ENCODE data around the gene THSD4.

DNA sequence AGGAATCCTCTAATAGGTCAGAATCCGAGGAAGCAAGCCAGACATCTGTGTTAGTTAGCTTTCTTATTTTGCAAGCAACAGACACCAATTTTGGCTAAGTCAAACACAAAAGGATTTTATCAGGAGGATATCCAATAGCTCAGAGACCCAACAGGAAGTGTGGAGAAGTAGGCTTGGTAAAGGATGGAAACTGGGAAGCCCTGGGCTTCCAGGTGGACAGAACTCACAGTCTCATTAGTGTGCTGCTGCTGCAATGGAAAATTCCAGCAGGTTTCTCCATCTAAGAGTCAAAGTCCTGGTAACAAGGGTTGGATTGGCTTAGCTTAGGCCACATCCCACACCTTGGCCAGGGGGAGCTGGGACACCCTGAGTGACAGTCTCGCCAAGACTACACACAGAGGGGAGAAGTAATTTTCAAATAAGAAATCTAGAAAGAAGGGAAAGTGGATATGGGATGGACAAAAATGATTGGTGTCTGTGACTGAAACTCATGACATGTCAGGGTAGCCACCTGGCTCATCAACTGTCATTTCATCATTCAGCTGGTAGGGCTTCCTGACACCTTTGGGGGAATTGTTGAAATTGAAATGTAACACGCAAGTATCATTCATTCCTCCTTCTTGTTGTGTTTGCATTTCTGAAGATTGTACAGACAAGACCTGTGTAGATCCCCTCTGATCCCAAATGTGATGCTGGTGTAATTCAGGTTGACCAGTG is 158.6 kb downstream of the THSD4 start:
- TF ChIP-seq, protein P1, sequence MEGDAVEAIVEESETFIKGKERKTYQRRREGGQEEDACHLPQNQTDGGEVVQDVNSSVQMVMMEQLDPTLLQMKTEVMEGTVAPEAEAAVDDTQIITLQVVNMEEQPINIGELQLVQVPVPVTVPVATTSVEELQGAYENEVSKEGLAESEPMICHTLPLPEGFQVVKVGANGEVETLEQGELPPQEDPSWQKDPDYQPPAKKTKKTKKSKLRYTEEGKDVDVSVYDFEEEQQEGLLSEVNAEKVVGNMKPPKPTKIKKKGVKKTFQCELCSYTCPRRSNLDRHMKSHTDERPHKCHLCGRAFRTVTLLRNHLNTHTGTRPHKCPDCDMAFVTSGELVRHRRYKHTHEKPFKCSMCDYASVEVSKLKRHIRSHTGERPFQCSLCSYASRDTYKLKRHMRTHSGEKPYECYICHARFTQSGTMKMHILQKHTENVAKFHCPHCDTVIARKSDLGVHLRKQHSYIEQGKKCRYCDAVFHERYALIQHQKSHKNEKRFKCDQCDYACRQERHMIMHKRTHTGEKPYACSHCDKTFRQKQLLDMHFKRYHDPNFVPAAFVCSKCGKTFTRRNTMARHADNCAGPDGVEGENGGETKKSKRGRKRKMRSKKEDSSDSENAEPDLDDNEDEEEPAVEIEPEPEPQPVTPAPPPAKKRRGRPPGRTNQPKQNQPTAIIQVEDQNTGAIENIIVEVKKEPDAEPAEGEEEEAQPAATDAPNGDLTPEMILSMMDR (conservative IDR thresholded peaks at IDR 0.05; ENCODE audit: low read length) = no peak
- no peak for TF ChIP-seq EZH2phosphoT487 (IDR thresholded peaks at IDR 0.05; ENCODE audit: borderline replicate concordance)

Data from Loucy (cell line).